ENCODE measurements around the gene FAM124B.

DNA sequence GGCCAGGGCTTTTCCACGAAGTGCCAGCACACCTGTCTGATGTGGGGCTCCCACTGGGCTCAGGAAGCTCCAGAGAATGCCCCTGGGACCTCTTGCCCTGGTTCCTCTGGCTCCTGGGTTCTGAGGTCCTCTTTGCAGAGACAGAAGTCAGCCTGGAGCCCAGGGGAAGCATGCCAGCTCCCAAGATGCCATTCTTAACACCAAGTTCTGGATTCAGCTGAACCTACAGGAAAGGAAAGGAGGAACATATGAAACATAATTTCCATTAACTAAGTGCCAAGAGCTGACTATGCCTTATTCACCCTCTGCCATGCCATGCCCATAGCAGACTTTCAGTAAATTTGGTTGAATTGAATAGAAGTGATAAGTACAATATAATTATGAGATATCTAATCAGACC is 21.9 kb downstream of the FAM124B start:
- TF ChIP-seq, protein P1, sequence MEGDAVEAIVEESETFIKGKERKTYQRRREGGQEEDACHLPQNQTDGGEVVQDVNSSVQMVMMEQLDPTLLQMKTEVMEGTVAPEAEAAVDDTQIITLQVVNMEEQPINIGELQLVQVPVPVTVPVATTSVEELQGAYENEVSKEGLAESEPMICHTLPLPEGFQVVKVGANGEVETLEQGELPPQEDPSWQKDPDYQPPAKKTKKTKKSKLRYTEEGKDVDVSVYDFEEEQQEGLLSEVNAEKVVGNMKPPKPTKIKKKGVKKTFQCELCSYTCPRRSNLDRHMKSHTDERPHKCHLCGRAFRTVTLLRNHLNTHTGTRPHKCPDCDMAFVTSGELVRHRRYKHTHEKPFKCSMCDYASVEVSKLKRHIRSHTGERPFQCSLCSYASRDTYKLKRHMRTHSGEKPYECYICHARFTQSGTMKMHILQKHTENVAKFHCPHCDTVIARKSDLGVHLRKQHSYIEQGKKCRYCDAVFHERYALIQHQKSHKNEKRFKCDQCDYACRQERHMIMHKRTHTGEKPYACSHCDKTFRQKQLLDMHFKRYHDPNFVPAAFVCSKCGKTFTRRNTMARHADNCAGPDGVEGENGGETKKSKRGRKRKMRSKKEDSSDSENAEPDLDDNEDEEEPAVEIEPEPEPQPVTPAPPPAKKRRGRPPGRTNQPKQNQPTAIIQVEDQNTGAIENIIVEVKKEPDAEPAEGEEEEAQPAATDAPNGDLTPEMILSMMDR (IDR thresholded peaks at IDR 0.05) = no peak
- no peak for TF ChIP-seq EZH2 (IDR thresholded peaks at IDR 0.05; ENCODE audit: borderline replicate concordance, insufficient read depth, low read depth, low read length, poor library complexity, severe bottlenecking)

All from B cell (primary cell).